Activated naive CD4-positive, alpha-beta T cell treated with anti-CD3 and anti-CD28 coated beads for 36 hours (primary cell): ENCODE results near the gene INF2. TPM values are rescaled to one million over a fixed set of nuclear protein-coding genes. Genes with fewer than 3 reads are reported as not detected.
A peak's percentile ranks its signal among the peaks of the same experiment; 100 is the strongest.
"Not testable (repeated sequence)": the region's sequence is repeated elsewhere in the genome, so short reads cannot be mapped to it uniquely, and the experiment has no call there.

ENCODE experiments used
- CTCF ChIA-PET: fragments of 350-600 bp; sonication (Branson Sonifier 250); formaldehyde crosslinking; loops from one replicate; lab custom pipeline; 2021; ENCODE audit warnings: antibody characterized with exemption; lab: Charles Lee
- DNase-seq: peaks from one replicate; pipeline ENCODE4 v3.0.0-alpha.2; 2020
- H3K27ac Mint-ChIP-seq: one replicate; pipeline ENCODE4 v1.8.0; 2021; ENCODE audit warnings: mild to moderate bottlenecking, mixed read lengths
- H3K27me3 Mint-ChIP-seq: one replicate; pipeline ENCODE4 v1.8.0; 2021; ENCODE audit warnings: low read depth, mixed read lengths
- H3K36me3 Mint-ChIP-seq: one replicate; pipeline ENCODE4 v1.8.0; 2021; ENCODE audit warnings: low read depth, mixed read lengths
- H3K4me1 Mint-ChIP-seq: one replicate; pipeline ENCODE4 v1.8.0; 2021; ENCODE audit warnings: low read depth, mixed read lengths
- H3K4me3 Mint-ChIP-seq: one replicate; pipeline ENCODE4 v1.8.0; 2021; ENCODE audit warnings: mild to moderate bottlenecking, moderate library complexity, mixed read lengths
- H3K9me3 Mint-ChIP-seq: one replicate; pipeline ENCODE4 v1.8.0; 2021; ENCODE audit warnings: mixed read lengths
- intact Hi-C: fragments of 100-400 bp; cut with micrococcal nuclease; formaldehyde crosslinking; loops from one replicate; pipeline ENCODE4 v1.15.1; 2023
- total RNA-seq, 2 experiments: library from RNA; stranded (reverse); gene quantifications; one replicate each; pipeline ENCODE4 v1.2.3, GENCODE V29; 2021

The INF2 gene
- total RNA-seq, 2 experiments from 2014 or later: 50.7 to 50.9 TPM

- H3K27me3 Mint-ChIP-seq, H3K36me3 Mint-ChIP-seq, CTCF ChIA-PET, H3K9me3 Mint-ChIP-seq, H3K27ac Mint-ChIP-seq, H3K4me1 Mint-ChIP-seq, H3K4me3 Mint-ChIP-seq, intact Hi-C loops, DNase-seq: not testable (repeated sequence)
Measured at GRCh38 chr14:104671330-104671977, 18.0 kb upstream of the INF2 start.

DNA sequence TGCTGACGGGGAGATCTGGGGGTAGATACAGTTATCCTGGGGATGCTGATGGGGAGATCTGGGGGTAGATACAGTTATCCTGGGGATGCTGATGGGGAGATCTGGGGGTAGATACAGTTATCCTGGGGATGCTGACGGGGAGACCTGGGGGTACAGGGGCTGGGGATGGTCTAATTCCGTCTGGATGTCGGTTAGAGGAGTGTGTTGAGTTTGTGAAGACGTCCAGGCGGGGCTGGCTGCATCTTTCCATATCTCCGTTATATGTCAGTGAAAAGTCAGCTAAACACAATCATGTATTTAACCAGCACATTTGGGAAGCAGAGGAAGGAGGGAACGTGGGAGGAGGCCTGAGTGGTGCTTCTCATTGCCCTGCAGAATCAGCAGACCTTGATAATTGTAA, 17.3 kb upstream of the INF2 start:
- H3K9me3 Mint-ChIP-seq, H3K36me3 Mint-ChIP-seq, DNase-seq, H3K4me3 Mint-ChIP-seq, H3K27me3 Mint-ChIP-seq, intact Hi-C loops, CTCF ChIA-PET, H3K27ac Mint-ChIP-seq: not testable (repeated sequence)
- peaks cover 11% of the 10 kb centered on the region for H3K4me1 Mint-ChIP-seq

DNA sequence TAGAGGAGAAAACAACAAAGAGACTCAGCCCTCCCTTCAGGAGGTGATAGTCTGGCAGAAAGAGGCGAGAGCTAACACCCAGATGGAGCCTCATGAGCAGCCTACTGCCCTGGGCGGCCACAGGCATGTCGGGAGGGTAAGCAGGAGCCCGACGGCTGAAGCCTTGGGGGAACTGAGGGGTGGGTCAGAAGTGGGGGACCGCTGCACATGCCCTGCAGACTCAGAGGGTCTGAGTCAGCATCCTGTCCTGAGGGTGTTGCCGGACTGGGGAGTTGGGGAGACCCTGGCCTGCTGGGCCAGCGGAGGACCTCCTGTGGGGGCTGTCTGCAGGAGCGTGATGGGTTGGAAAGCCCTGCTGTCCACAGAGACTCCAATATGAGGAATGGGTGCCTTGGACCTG, 15.9 kb upstream of the INF2 start:
- no peaks in the 10 kb centered on the region for H3K36me3 Mint-ChIP-seq
- CTCF ChIA-PET: interaction anchor here (1.1 kb wide), 1 partner anchor 50 kb away, joined by 3 read pairs; no protein-coding TSS in a partner anchor
- peaks cover 18% of the 10 kb centered on the region for H3K4me1 Mint-ChIP-seq
- H3K27me3 Mint-ChIP-seq: no peaks in the 10 kb centered on the region
- intact Hi-C loops: no loop called here
- no peaks in the 10 kb centered on the region for H3K9me3 Mint-ChIP-seq
- no peak overlapping the region for H3K27ac Mint-ChIP-seq
- DNase-seq: no peak
- H3K4me3 Mint-ChIP-seq: no peak overlapping the region

DNA sequence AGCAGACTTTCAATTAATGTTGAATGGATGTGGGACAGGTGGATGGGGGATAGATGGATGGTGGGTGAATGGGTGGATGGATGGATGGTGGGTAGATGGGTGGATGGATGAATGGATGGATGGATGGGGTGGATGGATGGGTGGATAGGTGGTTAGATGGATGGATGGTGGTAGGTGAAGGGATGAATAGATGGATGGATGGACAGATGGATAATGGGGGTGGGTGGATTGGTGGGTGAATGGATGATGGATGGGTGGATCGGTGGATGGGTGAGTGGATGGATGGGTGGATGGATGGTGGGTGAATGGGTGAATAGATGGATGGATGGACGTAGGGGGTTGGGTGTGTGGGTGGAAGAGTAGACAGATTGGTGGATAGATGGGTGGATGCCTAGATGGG, 14.0 kb upstream of the INF2 start:
- Mint-ChIP-seq H3K36me3 (no peaks in the 10 kb centered on the region), H3K4me3 (no peak overlapping the region), H3K4me1 (peaks cover 18% of the 10 kb centered on the region), H3K9me3 (no peaks in the 10 kb centered on the region), H3K27ac (no peak overlapping the region), H3K27me3 (no peaks in the 10 kb centered on the region)
- no peak for DNase-seq
- intact Hi-C loops: no loop called here
- CTCF ChIA-PET: no interaction called here

DNA sequence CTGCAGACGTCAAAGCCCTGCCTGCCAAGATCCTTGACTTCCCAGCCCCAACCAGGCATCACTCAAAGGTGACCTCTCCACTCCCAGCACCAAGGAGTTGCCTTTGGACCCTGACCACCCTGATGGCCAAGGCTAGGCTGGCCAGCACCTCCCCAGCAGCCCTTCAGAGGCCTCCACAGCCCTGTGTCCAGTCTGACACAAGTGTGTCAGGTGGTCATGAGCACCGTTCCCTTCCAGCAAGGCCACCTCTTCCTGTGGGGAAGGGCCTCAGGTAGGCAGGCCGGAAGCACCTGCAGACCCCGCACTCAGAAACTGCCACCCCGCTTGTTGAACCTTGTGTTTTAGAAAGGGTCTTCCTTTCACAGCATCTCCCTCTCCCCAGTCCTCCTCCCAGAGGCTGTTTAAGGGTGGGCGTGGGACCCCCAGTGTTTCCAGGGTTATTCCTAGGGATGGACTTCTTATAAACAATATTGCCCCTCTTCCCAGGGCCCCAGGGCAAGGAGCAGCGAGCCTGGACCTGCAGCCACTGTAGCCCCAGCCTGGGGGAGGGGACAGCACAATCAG, 13.2 kb upstream of the INF2 start:
- Mint-ChIP-seq H3K36me3 (no peaks in the 10 kb centered on the region), H3K4me3 (no peak overlapping the region), H3K27ac (no peak overlapping the region), H3K4me1 (peaks cover 18% of the 10 kb centered on the region), H3K27me3 (no peaks in the 10 kb centered on the region), H3K9me3 (no peaks in the 10 kb centered on the region)
- CTCF ChIA-PET: no interaction called here
- no peak for DNase-seq
- intact Hi-C loops: loop anchor here (2.0 kb wide), 1 partner anchor 77 kb away; the partner anchor contains the start of gene SIVA1

- no peaks in the 10 kb centered on the region for H3K9me3 Mint-ChIP-seq
- H3K4me3 Mint-ChIP-seq: peak overlapping the region; percentile 67
- H3K36me3 Mint-ChIP-seq: no peaks in the 10 kb centered on the region
- CTCF ChIA-PET: interaction anchor here (0.8 to 1.2 kb wide), 3 partner anchors 11 to 45 kb away, joined by 3 to 6 read pairs (median 3); no protein-coding TSS in a partner anchor
- H3K27me3 Mint-ChIP-seq: no peaks in the 10 kb centered on the region
- H3K4me1 Mint-ChIP-seq: peaks cover 18% of the 10 kb centered on the region
- H3K27ac Mint-ChIP-seq: no peak overlapping the region
- intact Hi-C loops: loop anchor here (1.0 to 2.0 kb wide), 2 partner anchors 12 to 76 kb away; partner anchors contain the start of gene SIVA1
- peak; percentile 77 for DNase-seq
Measured at GRCh38 chr14:104676694-104677511, 12.5 kb upstream of the INF2 start.

- intact Hi-C loops: loop anchor here (1.0 to 2.0 kb wide), 2 partner anchors 12 to 75 kb away; partner anchors contain the start of gene SIVA1
- H3K4me3 Mint-ChIP-seq: peak overlapping the region; percentile 67
- H3K4me1 Mint-ChIP-seq: peaks cover 18% of the 10 kb centered on the region
- H3K27me3 Mint-ChIP-seq: no peaks in the 10 kb centered on the region
- no peaks in the 10 kb centered on the region for H3K36me3 Mint-ChIP-seq
- CTCF ChIA-PET: interaction anchor here (0.6 to 1.2 kb wide), 5 partner anchors 9 to 369 kb away, joined by 3 to 6 read pairs (median 3); no protein-coding TSS in a partner anchor
- peak overlapping the region; percentile 61 for H3K27ac Mint-ChIP-seq
- H3K9me3 Mint-ChIP-seq: no peaks in the 10 kb centered on the region
- DNase-seq: peak; percentile 83
Measured at GRCh38 chr14:104677512-104678332, 11.7 kb upstream of the INF2 start.

DNA sequence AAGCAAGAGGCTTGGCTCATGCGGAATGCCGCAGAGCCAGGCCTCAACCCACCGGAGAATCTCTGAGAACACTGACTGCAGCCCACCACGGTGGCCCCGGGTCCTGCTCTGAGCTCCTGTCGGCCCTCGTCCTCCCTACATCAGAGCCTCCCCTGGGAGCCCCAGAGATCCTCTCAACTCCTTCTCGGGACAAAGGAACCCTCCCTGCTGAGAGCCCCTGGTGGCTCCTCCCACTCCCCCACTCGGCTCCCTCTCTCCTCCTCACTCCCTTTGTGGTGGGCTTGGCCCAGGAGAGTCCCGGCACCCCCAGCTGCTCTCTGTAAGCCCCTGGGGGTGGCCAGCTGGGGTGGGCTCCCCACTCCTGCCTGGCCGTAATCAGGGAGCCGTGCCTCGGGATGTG, 11.1 kb upstream of the INF2 start:
- H3K36me3 Mint-ChIP-seq: no peaks in the 10 kb centered on the region
- H3K27me3 Mint-ChIP-seq: no peaks in the 10 kb centered on the region
- no peak for DNase-seq
- CTCF ChIA-PET: interaction anchor here (0.6 to 1.1 kb wide), 2 partner anchors 9 to 368 kb away, joined by 3 to 4 read pairs; no protein-coding TSS in a partner anchor
- peak overlapping the region; percentile 18 for H3K4me3 Mint-ChIP-seq
- H3K27ac Mint-ChIP-seq: no peak overlapping the region
- H3K9me3 Mint-ChIP-seq: no peaks in the 10 kb centered on the region
- intact Hi-C loops: no loop called here
- H3K4me1 Mint-ChIP-seq: peaks cover 18% of the 10 kb centered on the region

DNA sequence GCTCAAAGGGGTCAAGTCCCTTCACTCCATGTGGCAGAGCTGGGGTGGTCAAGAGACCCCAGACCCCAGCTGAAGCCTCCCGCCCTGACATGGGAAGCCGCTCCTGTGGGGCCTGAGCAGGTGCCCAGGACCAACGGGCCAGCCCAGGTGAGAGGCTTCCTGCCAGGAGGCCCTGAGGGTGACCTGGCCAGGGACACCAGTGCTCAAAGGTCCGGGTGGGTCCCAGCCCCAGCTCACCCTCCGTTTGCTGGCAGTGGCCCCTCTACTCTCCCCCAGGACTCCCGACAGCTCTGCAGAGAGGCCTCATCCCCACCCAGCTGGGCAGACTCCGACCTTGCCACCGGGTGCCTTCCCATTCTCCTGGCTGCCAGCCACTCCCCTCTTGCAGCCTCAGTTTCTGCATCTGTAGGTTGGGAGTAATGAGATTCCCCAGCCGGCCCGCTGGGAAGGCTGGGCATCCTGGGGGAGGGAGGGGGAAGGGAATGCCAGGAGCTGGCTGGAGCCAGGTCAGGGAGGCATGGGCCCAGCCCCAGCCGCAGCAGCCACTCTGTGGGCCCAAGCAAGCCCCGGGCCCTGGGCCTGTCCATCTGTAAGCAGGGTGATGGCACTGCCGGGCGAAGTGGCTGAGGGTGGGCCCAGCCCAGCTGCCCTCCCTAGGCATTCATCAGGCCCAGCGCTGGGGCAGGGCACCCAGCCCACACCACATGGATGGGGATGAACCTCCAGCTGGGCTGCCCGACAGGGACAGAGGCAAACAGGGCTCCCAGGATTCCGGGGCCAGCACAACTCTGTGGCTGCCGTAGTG, 10.3 kb upstream of the INF2 start:
- Mint-ChIP-seq H3K4me3 (no peak overlapping the region), H3K36me3 (no peaks in the 10 kb centered on the region), H3K9me3 (no peaks in the 10 kb centered on the region), H3K27ac (no peak overlapping the region), H3K27me3 (no peaks in the 10 kb centered on the region), H3K4me1 (peaks cover 14% of the 10 kb centered on the region)
- CTCF ChIA-PET: no interaction called here
- intact Hi-C loops: no loop called here
- no peak for DNase-seq

- Mint-ChIP-seq H3K27ac (no peak overlapping the region), H3K36me3 (no peaks in the 10 kb centered on the region), H3K27me3 (no peaks in the 10 kb centered on the region), H3K4me3 (no peak overlapping the region), H3K9me3 (no peaks in the 10 kb centered on the region), H3K4me1 (peaks cover 10% of the 10 kb centered on the region)
- CTCF ChIA-PET: no interaction called here
- no peak for DNase-seq
- intact Hi-C loops: no loop called here
Measured at GRCh38 chr14:104680056-104680805, 9.2 kb upstream of the INF2 start.
